GM18870 (cell line): ENCODE measurements around the gene RCN1.
"Not testable (repeated sequence)": the region's sequence is repeated elsewhere in the genome, so short reads cannot be mapped to it uniquely, and the experiment has no call there.

Experiments used
- ATAC-seq: cut with Tn5 transposase; IDR thresholded peaks from one replicate; pipeline ENCODE4 v1.9.1; 2021; ENCODE audit warnings: moderate library complexity; ENCODE audit not compliant: unreplicated experiment

The RCN1 gene

GRCh38 chr11:32109592-32109991 lies 18.7 kb downstream of the RCN1 start:
- ATAC-seq = no peak

- no peak for ATAC-seq
Measured at GRCh38 chr11:32110795-32111194, 19.9 kb downstream of the RCN1 start.

- ATAC-seq = no peak
Measured at GRCh38 chr11:32113200-32113919, 22.5 kb downstream of the RCN1 start.

- ATAC-seq = no peak
Measured at GRCh38 chr11:32113920-32114203, 23.0 kb downstream of the RCN1 start.

- ATAC-seq = no peak
Measured at GRCh38 chr11:32115446-32115845, 24.6 kb downstream of the RCN1 start.

GRCh38 chr11:32116668-32117067 lies 25.8 kb downstream of the RCN1 start:
- no peak for ATAC-seq

- no peak for ATAC-seq
Measured at GRCh38 chr11:32118025-32118974, 27.4 kb downstream of the RCN1 start.

- not testable (repeated sequence) for ATAC-seq
Measured at GRCh38 chr11:32119139-32119538, 28.3 kb downstream of the RCN1 start.

- peak; percentile 45 for ATAC-seq
Measured at GRCh38 chr11:32121012-32121411, 30.1 kb downstream of the RCN1 start.

GRCh38 chr11:32122200-32122599 lies 31.3 kb downstream of the RCN1 start:
- ATAC-seq = no peak

GRCh38 chr11:32131321-32131720 lies 40.4 kb downstream of the RCN1 start:
- ATAC-seq = no peak

GRCh38 chr11:32136657-32137056 lies 45.8 kb downstream of the RCN1 start:
- no peak for ATAC-seq

- ATAC-seq = no peak
Measured at GRCh38 chr11:32137263-32137662, 46.4 kb downstream of the RCN1 start.

GRCh38 chr11:32137869-32138268 lies 47.0 kb downstream of the RCN1 start:
- no peak for ATAC-seq

- no peak for ATAC-seq
Measured at GRCh38 chr11:32138902-32139301, 48.0 kb downstream of the RCN1 start.

- ATAC-seq = no peak
Measured at GRCh38 chr11:32139896-32140520, 49.1 kb downstream of the RCN1 start.

GRCh38 chr11:32141745-32142546 lies 51.1 kb downstream of the RCN1 start:
- no peak for ATAC-seq

- ATAC-seq = no peak
Measured at GRCh38 chr11:32143378-32143777, 52.5 kb downstream of the RCN1 start.

GRCh38 chr11:32145282-32145681 lies 54.4 kb downstream of the RCN1 start:
- ATAC-seq = no peak

- ATAC-seq = no peak
Measured at GRCh38 chr11:32148895-32149294, 58.0 kb downstream of the RCN1 start.

GRCh38 chr11:32149748-32150147 lies 58.9 kb downstream of the RCN1 start:
- no peak for ATAC-seq
